ENCODE results near the gene HMGB2.

The HMGB2 gene

DNA sequence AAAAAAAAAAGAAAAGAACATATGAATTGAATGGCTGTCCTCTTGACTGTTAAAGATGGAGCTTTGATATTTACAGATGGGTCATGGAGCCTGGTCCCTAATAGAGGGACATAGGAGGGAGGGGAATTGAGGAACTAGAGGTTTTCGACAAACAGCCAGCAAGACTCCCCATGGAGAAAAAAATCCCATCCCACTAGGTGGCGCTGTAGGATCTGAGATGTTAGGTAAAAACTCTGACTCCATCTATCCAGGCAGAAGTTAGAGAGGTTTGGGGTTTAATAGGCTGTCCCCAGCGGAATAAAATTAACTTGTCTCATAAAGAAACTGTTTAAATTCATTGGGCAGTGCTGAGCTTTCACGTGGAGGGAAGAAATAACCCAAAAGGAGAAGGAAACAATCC lies 45.9 kb downstream of the HMGB2 start:
- peak; percentile 58 for DNase-seq

DNA sequence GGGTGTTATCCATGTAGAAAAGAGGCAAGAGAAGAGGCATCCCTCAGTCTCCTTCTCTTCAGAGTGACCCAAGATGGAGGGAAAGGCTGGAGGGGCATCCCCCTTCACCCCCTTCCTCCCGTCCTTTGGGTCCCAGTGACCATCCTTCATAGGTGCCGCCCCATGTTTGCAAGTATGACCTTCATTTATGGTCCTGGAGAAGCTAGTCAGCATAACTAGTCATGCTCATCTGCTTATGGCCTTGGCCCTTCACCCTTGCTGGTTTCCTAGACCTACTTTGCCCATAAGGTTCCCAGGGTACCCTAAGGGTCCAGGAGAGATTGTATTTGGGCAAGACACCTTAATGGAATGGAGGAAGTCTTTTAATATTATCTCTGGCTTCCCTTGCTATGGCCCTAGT lies 46.7 kb downstream of the HMGB2 start:
- no peak for DNase-seq

DNA sequence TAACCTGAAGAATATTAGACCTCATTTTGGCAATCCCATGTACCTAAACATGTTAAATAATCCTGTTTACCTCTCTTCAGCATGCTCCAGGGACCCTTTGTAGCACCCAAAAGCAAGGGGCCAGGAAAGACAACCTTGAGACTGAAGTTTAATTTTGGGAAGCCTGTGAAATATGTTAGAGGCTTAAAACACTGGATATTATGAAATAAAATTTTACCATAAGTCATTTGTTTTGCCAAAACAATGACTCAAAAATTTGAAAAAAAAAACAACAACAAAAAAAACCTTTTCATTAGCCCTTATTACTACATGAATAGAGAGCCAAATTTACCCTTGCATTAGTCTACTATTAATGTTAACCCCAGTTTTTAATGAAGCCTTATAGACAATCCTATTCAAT lies 49.7 kb downstream of the HMGB2 start:
- DNase-seq: no peak

DNA sequence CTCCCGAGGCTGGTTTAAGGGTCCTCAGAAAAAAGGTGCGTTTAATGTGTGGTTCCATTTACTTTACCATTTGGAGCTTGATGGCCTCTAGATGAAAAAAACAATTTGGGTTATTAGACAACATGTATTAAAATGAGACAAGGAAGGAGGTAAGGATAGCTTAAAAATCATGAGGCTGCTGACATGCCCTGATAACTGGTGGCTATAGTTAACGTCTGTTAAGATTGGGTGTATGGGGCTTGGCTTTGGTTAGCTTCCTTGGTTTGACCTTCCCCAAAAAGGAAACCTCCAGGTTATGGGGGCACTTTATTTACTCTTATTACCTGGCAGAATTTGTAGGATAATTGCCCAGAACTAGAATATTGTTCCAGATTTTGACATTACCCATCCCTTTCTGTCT lies 51.5 kb downstream of the HMGB2 start:
- DNase-seq: no peak

DNA sequence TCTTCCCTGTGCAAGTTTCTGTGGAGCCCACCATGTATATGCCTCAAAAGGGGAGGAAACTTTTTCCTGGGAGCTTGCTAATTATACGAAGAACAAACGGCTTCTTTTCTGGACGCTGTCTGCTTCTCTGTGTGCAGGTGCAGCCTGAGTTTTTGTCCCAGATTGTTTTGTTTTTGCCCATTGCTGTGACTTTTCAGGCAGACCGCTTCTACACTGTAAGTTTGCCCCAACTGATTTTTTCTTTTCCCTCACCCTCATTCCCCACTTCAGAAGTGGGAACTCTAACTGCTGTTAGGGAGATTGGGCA lies 51.9 kb downstream of the HMGB2 start:
- DNase-seq: no peak

DNA sequence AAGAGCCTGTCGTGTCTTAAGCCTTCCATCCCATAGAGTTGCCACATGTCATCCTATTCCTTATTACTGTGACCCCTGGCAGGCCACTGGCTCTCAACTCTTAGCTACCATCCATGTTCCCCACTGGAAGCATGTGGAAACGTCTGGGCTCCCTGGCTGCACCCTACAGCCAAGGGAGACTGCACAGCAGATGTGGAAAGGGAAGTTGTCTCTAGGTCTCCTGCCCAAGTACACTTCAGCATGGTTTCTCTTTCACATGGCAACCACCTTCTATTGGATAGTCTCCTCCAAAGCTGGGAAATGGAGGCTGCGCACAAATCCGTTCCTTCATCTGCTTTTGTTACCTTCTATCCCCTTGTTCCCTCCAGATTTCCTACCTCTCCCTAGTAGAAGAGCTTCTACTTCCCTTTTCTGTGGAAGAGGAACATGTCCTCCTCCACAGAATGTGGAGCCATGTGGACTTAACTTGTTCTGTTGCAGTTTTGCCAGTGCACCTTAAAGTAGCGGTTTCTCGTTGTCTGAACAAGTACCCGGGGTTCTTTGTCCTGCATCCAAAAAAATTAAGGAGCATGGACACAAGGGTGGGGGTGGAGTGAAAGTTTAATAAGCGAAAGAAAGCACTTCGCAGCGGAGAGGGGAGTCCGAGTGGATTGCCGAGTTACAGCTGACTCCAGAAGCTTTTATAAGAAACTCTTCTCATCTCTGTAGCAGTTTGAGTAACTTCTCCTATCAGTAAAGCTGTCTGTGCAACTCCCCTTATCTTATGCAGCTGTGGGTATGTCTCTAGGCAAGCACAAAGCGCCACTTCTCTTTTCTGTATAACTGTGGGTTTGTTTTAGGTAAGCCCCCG lies 52.5 kb downstream of the HMGB2 start:
- DNase-seq: no peak

Data from fibroblast of skin of back (primary cell).